WTC11 (cell line): ENCODE measurements around the gene STPG4.

Experiments used
- CREM ChIP-seq: sonication (generic); formaldehyde crosslinking; IDR thresholded peaks from 2 replicates; pipeline ENCODE4 v1.8.1; 2022; ENCODE audit warnings: mild to moderate bottlenecking, missing genetic modification reagents, moderate library complexity
- CTCF ChIP-seq: fragments of 200-600 bp; IDR thresholded peaks from 2 replicates; pipeline ENCODE4 v1.8.0; 2022; ENCODE audit warnings: antibody characterized with exemption
- E2F1 ChIP-seq: sonication (generic); formaldehyde crosslinking; IDR thresholded peaks from 2 replicates; pipeline ENCODE4 v1.8.0; 2022; ENCODE audit warnings: mild to moderate bottlenecking, missing genetic modification reagents
- IRF1 ChIP-seq: sonication (generic); formaldehyde crosslinking; IDR thresholded peaks from 2 replicates; pipeline ENCODE4 v1.8.0; 2023; ENCODE audit warnings: missing genetic modification reagents
- KAT7 ChIP-seq: sonication (generic); formaldehyde crosslinking; IDR thresholded peaks from 2 replicates; pipeline ENCODE4 v1.8.1; 2023; ENCODE audit warnings: missing genetic modification reagents, mild to moderate bottlenecking, borderline replicate concordance
- NFYB ChIP-seq: sonication (generic); formaldehyde crosslinking; conservative IDR thresholded peaks from 2 replicates; pipeline ENCODE4 v1.8.0; 2022; ENCODE audit warnings: low read depth, missing genetic modification reagents
- NR3C1 ChIP-seq: sonication (generic); formaldehyde crosslinking; conservative IDR thresholded peaks from 2 replicates; pipeline ENCODE4 v1.8.1; 2023; ENCODE audit warnings: low read depth, mild to moderate bottlenecking, missing genetic modification reagents
- ZNF263 ChIP-seq: sonication (generic); formaldehyde crosslinking; IDR thresholded peaks from 2 replicates; pipeline ENCODE4 v1.8.1; 2022; ENCODE audit warnings: low read depth, mild to moderate bottlenecking, moderate library complexity, missing genetic modification reagents

GRCh38 chr2:47159627-47160026 is 4.5 kb upstream of the STPG4 start:
- no peak for TF ChIP-seq CREM (CRISPR knock-in tag)
- no peak for TF ChIP-seq KAT7 (CRISPR knock-in tag)
- TF ChIP-seq CTCF = no peak
- TF ChIP-seq ZNF263 = no peak
- no peak for TF ChIP-seq NFYB (CRISPR knock-in tag)
- TF ChIP-seq NR3C1 (CRISPR knock-in tag) = no peak
- TF ChIP-seq E2F1 (CRISPR knock-in tag) = no peak
- TF ChIP-seq IRF1 = no peak
